KOPT-K1 (cell line): ENCODE results near the gene COLQ.
"Not testable (repeated sequence)": the region's sequence is repeated elsewhere in the genome, so short reads cannot be mapped to it uniquely, and the experiment has no call there.

Experiments
- H3K27ac ChIP-seq: fragments of 200-600 bp; sonication (generic); 2 replicates; pipeline ENCODE4 v1.5.1; 2016; ENCODE audit warnings: antibody characterized with exemption, mild to moderate bottlenecking, low read depth, low read length; ENCODE audit not compliant: poor library complexity, severe bottlenecking
- H3K36me3 ChIP-seq: fragments of 200-600 bp; sonication (generic); 2 replicates; pipeline ENCODE4 v1.5.1; 2017; ENCODE audit warnings: antibody characterized with exemption, mild to moderate bottlenecking, low read length, moderate library complexity; ENCODE audit not compliant: insufficient read depth
- H3K9me3 ChIP-seq: fragments of 200-600 bp; sonication (generic); 2 replicates; pipeline ENCODE4 v1.5.1; 2017; ENCODE audit warnings: antibody characterized with exemption, low read length, mild to moderate bottlenecking; ENCODE audit not compliant: insufficient read depth, poor library complexity, severe bottlenecking

The COLQ gene

DNA sequence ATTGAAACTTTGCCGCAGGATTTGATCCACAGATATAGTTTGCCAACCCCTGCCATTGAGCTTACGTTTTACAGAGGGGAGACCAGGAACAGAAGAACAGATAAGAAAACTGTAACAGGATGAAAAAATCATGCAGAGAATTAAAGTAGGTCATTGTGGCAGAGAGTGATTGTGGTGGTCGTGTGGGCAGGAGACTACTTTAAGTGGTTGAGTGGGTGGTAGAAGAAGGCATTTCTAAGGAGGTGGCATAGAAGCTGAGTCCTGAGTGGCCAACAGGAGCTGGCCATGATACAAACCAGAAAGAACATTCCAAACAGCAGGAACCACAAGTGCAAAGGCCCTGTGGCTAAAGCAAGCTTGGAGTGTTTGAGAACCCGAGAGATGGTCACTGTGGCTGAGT, 34.5 kb downstream of the COLQ start:
- Histone ChIP-seq H3K27ac (no peak overlapping the region), H3K9me3 (no peaks in the 10 kb centered on the region)

DNA sequence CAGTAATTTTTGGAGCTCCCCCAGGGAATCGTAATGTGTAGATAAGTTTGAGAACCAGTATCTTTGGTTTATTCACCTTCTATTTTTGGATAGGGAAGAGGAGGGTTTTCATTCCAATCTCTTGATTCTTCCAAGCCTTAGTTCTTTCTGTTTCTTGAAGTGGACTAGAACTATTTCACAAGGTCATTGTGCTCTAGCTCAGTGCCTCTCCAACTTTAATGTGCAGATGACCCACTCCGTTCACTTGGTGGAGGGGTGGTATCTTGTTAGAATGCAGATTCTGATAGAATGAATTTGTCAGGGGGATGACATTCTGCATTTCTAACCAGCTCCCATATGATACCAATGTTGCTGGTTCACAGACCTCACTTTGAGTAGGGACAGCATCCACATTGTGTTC, 35.5 kb downstream of the COLQ start:
- Histone ChIP-seq H3K9me3 (no peaks in the 10 kb centered on the region), H3K36me3 (no peaks in the 10 kb centered on the region), H3K27ac (no peak overlapping the region)

More for the DNA sequence above, 34.5 kb downstream of the COLQ start:
- H3K36me3 ChIP-seq: no peaks in the 10 kb centered on the region

DNA sequence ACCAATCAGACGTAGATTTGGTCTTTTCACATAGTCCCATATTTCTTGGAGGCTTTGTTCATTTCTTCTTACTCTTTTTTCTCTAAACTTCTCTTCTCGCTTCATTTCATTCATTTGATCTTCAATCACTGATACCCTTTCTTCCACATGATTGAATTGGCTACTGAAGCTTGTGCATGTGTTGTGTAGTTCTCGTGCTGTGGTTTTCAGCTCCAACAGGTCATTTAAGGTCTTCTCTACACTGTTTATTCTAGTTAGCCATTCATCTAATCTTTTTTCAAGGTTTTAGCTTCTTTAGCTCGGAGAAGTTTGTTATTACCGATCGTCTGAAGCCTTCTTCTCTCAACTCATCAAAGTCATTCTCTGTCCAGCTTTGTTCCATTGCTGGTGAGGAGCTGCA, 37.0 kb downstream of the COLQ start:
- not testable (repeated sequence) for H3K9me3 ChIP-seq, H3K36me3 ChIP-seq, H3K27ac ChIP-seq

DNA sequence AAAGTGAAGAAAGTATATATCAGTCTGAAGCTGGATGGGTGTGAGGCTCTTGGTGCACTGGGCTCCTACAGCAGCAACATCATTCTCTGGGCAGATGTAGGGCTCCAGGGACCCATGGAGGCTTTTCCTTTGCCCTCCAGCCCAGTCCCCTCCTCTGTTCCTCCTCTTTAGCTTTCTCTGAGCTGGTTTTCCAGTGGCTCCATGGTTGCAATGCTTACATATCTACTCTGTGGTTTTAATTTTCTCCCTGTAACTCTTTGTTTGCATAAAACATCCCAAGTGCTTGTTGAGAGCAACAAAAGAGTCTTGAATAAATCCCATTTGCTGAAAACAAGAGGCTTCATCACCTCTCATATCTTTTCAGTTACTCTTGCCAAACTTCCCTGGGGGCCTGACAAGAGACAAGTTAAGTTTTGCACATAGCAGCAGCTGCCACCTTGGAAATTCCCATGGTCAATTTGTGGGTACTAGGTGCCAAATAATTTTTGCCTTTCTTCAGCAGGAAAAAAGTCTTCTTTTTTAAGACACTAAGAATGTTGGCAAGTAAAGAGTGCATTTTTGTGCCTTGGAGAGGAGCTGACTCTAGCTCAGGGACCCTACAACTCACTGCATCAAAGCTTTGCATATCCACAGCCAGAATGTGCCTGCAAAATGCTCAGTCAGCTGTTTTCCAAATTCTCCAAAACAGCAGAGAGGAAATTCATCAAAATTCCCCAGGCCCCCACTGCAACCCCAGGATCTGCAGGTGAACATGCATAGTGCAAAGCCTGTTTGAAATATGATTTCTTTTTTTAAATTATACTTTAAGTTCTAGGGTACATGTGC, 41.9 kb downstream of the COLQ start:
- Histone ChIP-seq H3K27ac (no peak overlapping the region), H3K36me3 (no peaks in the 10 kb centered on the region), H3K9me3 (no peaks in the 10 kb centered on the region)

DNA sequence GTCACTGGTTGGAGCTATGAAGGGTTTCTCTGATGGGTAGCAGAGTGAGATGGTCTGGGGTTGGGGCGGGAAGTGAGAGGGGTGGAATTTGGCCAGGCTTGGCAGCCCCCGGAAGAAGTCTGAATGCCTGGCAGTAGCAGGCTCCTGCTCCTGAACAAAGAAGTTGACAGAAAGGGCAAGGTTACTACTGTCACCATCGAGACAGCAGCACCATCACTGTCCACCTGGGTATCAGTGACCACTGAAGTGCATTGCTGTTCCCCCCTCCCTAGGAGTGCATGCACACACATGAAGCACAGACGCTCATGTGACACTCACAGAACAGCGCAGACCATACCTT, 42.9 kb downstream of the COLQ start:
- no peak overlapping the region for H3K27ac ChIP-seq
- H3K36me3 ChIP-seq: no peaks in the 10 kb centered on the region
- H3K9me3 ChIP-seq: no peaks in the 10 kb centered on the region

DNA sequence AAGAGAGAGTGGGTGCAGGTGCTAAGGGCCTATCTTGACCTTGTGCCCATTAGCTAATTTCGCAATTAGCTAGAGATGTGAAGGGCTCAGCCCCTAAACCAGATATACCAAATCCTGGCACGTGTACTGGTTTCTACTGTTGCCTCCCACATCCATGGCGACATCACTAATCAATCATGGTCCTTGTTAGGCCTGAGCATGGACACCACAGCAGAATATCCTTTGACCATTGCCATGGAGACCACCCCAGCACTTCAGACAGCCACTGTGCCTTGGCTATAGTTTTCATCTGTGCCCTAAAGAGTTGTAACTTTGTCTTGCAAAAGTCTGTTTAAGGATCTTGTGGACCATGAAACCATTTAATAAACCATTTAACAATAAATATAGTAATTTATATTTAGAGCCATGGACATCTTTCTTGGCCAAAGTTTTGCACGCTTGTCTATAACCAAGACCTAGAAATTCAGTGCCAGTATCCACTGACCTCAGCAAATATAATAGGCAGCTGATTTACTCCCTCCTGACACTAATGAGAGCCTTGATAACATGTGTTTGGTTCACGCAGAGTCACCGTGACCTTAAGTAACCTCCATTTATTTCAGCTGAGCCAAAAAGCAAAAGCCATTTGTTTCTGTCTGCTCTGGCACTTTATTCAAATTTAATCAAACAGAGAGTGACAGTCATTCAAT, 43.4 kb downstream of the COLQ start:
- H3K27ac ChIP-seq: no peak overlapping the region
- H3K36me3 ChIP-seq: no peaks in the 10 kb centered on the region
- no peaks in the 10 kb centered on the region for H3K9me3 ChIP-seq

DNA sequence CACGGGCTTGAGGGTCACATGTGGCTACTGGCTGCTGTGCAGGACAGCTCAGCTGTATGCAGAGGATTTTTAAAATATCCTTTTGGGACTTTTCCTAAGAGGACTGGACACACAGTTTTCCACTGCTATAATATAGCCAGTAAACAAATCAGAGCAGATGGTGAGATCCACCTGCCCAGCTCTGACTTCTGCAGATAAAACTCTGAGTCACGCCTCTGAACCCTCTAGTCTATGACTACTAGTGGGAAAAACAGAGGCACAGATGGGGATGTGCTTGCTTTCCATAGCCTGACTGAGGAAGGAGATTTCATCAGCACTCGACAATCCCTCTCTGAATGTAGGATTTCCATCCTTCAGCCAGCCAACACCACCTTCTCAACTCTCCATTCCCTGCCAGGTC, 45.1 kb downstream of the COLQ start:
- Histone ChIP-seq H3K36me3 (no peaks in the 10 kb centered on the region), H3K9me3 (no peaks in the 10 kb centered on the region), H3K27ac (no peak overlapping the region)

DNA sequence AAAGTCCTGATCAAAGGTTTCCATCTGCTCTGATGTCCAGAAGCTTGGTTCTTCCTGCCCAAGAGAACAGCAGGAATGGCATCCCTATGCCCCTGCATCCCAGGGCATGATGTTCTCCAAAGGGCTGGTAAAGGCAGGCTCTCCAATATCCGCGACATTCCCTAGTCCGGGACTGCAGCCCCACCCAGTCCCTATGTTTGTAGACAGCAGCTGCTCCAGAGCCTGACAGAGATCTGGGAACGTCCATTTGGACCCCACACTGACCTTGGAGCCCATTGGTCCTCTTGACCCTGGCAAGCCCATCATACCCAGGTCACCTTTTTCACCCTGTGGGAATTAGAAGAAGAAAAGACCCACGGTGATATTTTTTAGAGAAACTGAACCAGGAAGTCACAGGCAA, 46.3 kb downstream of the COLQ start:
- Histone ChIP-seq H3K36me3 (no peaks in the 10 kb centered on the region), H3K27ac (no peak overlapping the region), H3K9me3 (no peaks in the 10 kb centered on the region)

DNA sequence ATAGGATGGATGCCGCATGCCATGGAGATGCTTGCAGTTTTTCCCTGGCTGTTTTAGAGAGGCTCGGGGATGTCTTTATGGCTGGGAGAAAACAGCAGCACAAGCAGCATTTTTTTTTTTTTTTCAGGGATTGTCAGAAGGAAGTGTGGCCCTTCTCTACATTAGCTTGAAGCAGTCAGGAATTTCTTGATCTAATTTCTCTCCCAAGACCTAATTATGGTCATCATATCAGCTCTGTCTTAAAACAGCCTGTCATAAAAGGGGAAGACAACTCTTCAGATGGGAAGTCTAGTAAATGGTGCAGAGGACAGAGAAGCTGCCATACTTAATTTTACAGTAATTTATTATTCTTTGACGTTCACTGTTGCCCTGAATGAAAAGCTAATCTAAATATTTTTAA, 49.6 kb downstream of the COLQ start:
- no peaks in the 10 kb centered on the region for H3K9me3 ChIP-seq
- H3K27ac ChIP-seq: no peak overlapping the region
- H3K36me3 ChIP-seq: no peaks in the 10 kb centered on the region

DNA sequence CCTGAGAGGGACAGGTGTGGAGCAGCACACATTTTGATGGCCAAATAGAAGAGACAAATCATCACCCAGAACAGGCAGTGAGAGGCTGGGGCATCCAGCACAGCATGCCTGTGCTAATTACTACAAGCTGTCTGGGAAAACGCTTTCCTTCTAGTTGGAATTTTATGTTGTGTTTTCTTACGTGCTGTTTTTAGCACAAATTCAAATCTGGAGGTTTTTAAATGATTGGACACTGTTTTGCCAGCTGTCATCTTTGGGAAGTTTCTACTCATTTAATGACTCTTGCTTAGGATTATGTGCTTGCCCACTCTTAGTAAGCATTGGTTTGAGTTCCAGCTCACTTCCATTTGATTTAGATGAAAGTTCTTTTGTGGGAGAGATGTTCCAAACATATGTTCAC, 50.7 kb downstream of the COLQ start:
- Histone ChIP-seq H3K27ac (no peak overlapping the region), H3K36me3 (no peaks in the 10 kb centered on the region), H3K9me3 (no peaks in the 10 kb centered on the region)

DNA sequence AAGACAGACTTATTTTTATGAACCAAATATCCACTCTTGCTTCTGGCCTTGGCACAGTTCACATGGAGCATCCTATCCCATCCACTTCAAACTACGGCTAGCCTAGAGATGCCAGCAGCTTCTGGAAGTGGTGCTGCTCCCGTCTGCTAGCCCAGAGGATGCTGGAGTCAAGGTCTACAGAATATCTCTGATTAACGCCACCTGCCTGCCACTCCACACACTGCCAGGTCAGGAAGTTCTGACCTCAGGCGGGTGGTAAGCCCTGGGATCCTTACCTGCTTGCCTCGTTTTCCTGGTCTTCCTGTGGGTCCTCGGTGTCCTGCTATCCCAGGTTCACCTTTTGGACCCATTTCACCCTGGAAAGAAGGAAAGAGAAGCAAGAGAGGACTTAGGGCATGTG, 51.2 kb downstream of the COLQ start:
- Histone ChIP-seq H3K27ac (no peak overlapping the region), H3K36me3 (no peaks in the 10 kb centered on the region), H3K9me3 (no peaks in the 10 kb centered on the region)

DNA sequence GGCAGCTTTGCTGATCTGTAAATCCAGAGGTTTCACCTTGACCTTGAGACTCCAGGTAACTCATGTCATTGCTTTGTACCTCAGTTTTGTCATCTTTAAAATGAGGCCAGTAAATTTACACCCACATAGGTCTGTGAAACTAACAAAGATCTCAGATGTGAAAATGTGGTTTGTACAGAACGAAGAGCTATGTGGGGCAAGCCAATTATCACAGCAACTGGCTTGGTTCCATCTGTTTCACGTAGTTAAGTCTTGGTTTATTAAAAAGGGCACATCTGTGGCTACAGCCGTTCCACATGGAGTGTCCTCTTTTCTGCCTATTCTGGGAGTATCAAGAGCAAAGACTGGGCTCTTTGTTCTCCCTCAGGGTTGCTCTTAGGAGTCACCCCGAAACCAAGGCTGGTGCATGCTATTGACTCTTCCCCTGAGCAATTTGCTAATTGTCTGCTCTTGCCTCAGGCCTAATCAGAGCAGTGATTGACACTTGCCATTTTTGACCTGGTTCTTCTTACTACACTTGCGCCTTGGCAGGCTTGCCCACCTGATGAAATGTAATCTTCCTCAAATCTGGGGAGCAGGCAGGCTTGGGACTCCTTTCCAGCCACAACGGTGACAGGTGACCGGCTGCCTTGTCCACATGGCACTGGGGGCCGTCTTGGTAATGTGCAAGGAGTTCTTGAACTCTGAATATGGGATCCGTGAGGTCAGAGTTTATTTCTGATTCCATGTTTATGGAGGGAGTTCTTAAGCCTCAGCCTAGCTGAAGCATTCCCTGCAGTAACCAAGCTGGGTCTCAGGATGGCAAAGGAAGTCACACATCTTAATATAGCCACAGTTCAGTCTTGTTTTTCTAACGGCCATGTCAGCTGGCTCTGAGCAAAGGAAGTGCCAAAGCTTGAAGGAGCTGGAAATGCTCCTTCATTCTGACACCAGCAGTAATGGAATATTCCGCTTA, 54.0 kb downstream of the COLQ start:
- no peak overlapping the region for H3K27ac ChIP-seq

DNA sequence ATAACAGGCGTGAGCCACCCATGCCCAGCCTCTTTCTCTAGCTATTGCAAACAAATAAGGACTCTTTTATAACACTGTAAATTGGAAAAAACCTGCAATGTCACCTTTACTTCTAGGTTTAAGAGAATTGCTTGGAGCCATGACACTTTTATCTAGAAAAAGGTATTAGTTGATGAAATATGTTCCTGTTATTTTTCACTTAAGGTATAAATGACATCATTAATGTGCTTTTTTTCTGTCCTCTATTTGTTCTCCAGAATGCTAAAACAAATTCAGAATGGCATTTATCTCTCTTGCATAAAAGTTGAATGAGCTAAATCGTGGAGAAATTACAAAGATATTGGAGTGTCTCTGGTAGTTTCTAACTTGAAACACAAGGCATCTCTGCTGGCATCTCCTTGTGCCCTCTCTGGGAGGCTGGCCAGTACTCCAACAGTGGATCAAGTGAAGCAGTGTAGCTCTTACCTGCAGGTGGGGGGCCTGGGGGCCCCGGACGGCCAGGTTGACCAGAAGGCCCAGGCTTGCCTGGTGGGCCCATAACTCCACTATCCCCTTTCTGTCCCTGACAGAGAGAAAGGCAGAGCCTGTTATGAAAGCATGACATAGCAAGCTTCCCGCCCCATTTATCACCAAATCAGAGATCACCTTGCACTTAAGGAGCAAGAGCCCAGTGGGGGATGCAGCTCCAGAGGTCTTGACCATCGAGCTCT, 55.5 kb downstream of the COLQ start:
- no peaks in the 10 kb centered on the region for H3K9me3 ChIP-seq
- H3K27ac ChIP-seq: no peak overlapping the region
- H3K36me3 ChIP-seq: no peaks in the 10 kb centered on the region

More for the DNA sequence above, 54.0 kb downstream of the COLQ start:
- Histone ChIP-seq H3K36me3 (no peaks in the 10 kb centered on the region), H3K9me3 (no peaks in the 10 kb centered on the region)

DNA sequence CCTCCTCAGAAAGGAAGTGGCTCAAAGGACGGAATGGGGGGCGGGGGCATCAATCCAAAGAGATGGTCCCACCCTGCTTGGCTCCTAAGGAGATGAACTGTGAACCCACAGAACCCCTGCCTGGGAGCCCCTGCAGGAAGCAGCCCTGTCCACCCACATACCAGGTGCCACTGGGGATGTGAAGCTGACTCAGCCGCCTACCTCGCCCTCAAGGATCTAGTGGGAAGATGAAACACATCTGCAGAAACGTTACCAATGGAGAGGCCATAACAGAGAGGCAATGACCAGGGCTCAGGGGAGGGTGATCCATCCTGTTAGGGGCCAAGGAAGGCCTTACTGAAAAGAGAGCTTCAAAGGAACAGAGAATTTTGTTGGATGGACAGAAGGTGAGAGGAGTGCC, 59.1 kb downstream of the COLQ start:
- H3K9me3 ChIP-seq: no peaks in the 10 kb centered on the region
- H3K36me3 ChIP-seq: no peaks in the 10 kb centered on the region
- H3K27ac ChIP-seq: peak overlapping the region; percentile 26
